Stimulated activated naive CD8-positive, alpha-beta T cell treated with anti-CD3 and anti-CD28 coated beads, Interleukin-15, Interleukin-2, amounts not matched to agents 100 ng/mL and 50 ng/mL, for 24 hours (primary cell): ENCODE data around the gene CITED4.

ENCODE experiments used
- H3K27ac Mint-ChIP-seq: one replicate; pipeline ENCODE4 v1.8.0; 2021; ENCODE audit warnings: mild to moderate bottlenecking, mixed read lengths
- H3K27me3 Mint-ChIP-seq: one replicate; pipeline ENCODE4 v1.8.0; 2021; ENCODE audit warnings: mixed read lengths
- H3K36me3 Mint-ChIP-seq: one replicate; pipeline ENCODE4 v1.8.0; 2021; ENCODE audit warnings: low read depth, mixed read lengths
- H3K4me1 Mint-ChIP-seq: one replicate; pipeline ENCODE4 v1.8.0; 2021; ENCODE audit warnings: low read depth, mixed read lengths
- H3K4me3 Mint-ChIP-seq: one replicate; pipeline ENCODE4 v1.8.0; 2021; ENCODE audit warnings: mild to moderate bottlenecking, mixed read lengths
- H3K9me3 Mint-ChIP-seq: one replicate; pipeline ENCODE4 v1.8.0; 2021; ENCODE audit warnings: mixed read lengths

CITED4 gene

GRCh38 chr1:40873863-40874472, 11.8 kb upstream of the CITED4 start:
- Mint-ChIP-seq H3K27me3 (no peaks in the 10 kb centered on the region), H3K9me3 (peaks cover 4% of the 10 kb centered on the region), H3K4me3 (no peak overlapping the region), H3K27ac (no peak overlapping the region), H3K4me1 (peaks cover 30% of the 10 kb centered on the region), H3K36me3 (peaks cover 4% of the 10 kb centered on the region)

- Mint-ChIP-seq H3K27me3 (no peaks in the 10 kb centered on the region), H3K9me3 (peaks cover 4% of the 10 kb centered on the region), H3K36me3 (peaks cover 4% of the 10 kb centered on the region), H3K27ac (peak overlapping the region; percentile 32), H3K4me1 (peaks cover 23% of the 10 kb centered on the region), H3K4me3 (no peak overlapping the region)
These were observed 10.1 kb upstream of the CITED4 start for GRCh38 chr1:40872276-40872675.

GRCh38 chr1:40870135-40870728, 8.1 kb upstream of the CITED4 start:
- no peak overlapping the region for H3K4me3 Mint-ChIP-seq

GRCh38 chr1:40868051-40868723, 6.0 kb upstream of the CITED4 start:
- no peak overlapping the region for H3K27ac Mint-ChIP-seq
- no peaks in the 10 kb centered on the region for H3K36me3 Mint-ChIP-seq

More at GRCh38 chr1:40870135-40870728, 8.1 kb upstream of the CITED4 start:
- peaks cover 4% of the 10 kb centered on the region for H3K4me1 Mint-ChIP-seq
- H3K27me3 Mint-ChIP-seq = no peaks in the 10 kb centered on the region
- no peak overlapping the region for H3K27ac Mint-ChIP-seq
- no peaks in the 10 kb centered on the region for H3K9me3 Mint-ChIP-seq
- no peaks in the 10 kb centered on the region for H3K36me3 Mint-ChIP-seq

GRCh38 chr1:40861224-40862003, 749 bp downstream of the CITED4 start:
- H3K36me3 Mint-ChIP-seq = no peaks in the 10 kb centered on the region
- H3K4me3 Mint-ChIP-seq = peak overlapping the region; percentile 78
- H3K4me1 Mint-ChIP-seq = peaks cover 16% of the 10 kb centered on the region
- H3K9me3 Mint-ChIP-seq = no peaks in the 10 kb centered on the region
- H3K27me3 Mint-ChIP-seq = peaks cover 17% of the 10 kb centered on the region
- peak overlapping the region; percentile 77 for H3K27ac Mint-ChIP-seq

More at GRCh38 chr1:40868051-40868723, 6.0 kb upstream of the CITED4 start:
- Mint-ChIP-seq H3K4me3 (no peak overlapping the region), H3K27me3 (no peaks in the 10 kb centered on the region), H3K4me1 (no peaks in the 10 kb centered on the region), H3K9me3 (no peaks in the 10 kb centered on the region)

- Mint-ChIP-seq H3K4me3 (peak overlapping the region; percentile 78), H3K4me1 (peaks cover 16% of the 10 kb centered on the region), H3K27me3 (peaks cover 17% of the 10 kb centered on the region), H3K36me3 (no peaks in the 10 kb centered on the region), H3K9me3 (no peaks in the 10 kb centered on the region), H3K27ac (peak overlapping the region; percentile 77)
These were observed 1.4 kb downstream of the CITED4 start for GRCh38 chr1:40860706-40861223.

GRCh38 chr1:40858856-40859416, 3.2 kb downstream of the CITED4 start:
- Mint-ChIP-seq H3K4me1 (peaks cover 16% of the 10 kb centered on the region), H3K4me3 (no peak overlapping the region), H3K27me3 (peaks cover 17% of the 10 kb centered on the region), H3K27ac (no peak overlapping the region), H3K36me3 (no peaks in the 10 kb centered on the region), H3K9me3 (no peaks in the 10 kb centered on the region)

- Mint-ChIP-seq H3K27ac (no peak overlapping the region), H3K9me3 (no peaks in the 10 kb centered on the region), H3K36me3 (no peaks in the 10 kb centered on the region), H3K4me1 (peaks cover 14% of the 10 kb centered on the region), H3K27me3 (peaks cover 17% of the 10 kb centered on the region), H3K4me3 (no peak overlapping the region)
These were observed 4.4 kb downstream of the CITED4 start for GRCh38 chr1:40857737-40858136.

- Mint-ChIP-seq H3K27ac (no peak overlapping the region), H3K36me3 (no peaks in the 10 kb centered on the region), H3K4me1 (peaks cover 9% of the 10 kb centered on the region), H3K4me3 (no peak overlapping the region), H3K27me3 (peaks cover 17% of the 10 kb centered on the region), H3K9me3 (no peaks in the 10 kb centered on the region)
These were observed 5.4 kb downstream of the CITED4 start for GRCh38 chr1:40856656-40857302.

- Mint-ChIP-seq H3K9me3 (no peaks in the 10 kb centered on the region), H3K27me3 (peaks cover 17% of the 10 kb centered on the region), H3K4me1 (peaks cover 9% of the 10 kb centered on the region), H3K36me3 (no peaks in the 10 kb centered on the region), H3K4me3 (no peak overlapping the region), H3K27ac (no peak overlapping the region)
These were observed 6.0 kb downstream of the CITED4 start for GRCh38 chr1:40856116-40856515.

GRCh38 chr1:40855513-40855912, 6.7 kb downstream of the CITED4 start:
- Mint-ChIP-seq H3K27ac (no peak overlapping the region), H3K9me3 (no peaks in the 10 kb centered on the region), H3K36me3 (no peaks in the 10 kb centered on the region), H3K27me3 (peaks cover 12% of the 10 kb centered on the region), H3K4me3 (no peak overlapping the region), H3K4me1 (peaks cover 4% of the 10 kb centered on the region)

GRCh38 chr1:40853885-40854170, 8.3 kb downstream of the CITED4 start:
- Mint-ChIP-seq H3K4me1 (peaks cover 9% of the 10 kb centered on the region), H3K27me3 (no peaks in the 10 kb centered on the region), H3K36me3 (no peaks in the 10 kb centered on the region), H3K9me3 (no peaks in the 10 kb centered on the region), H3K4me3 (no peak overlapping the region), H3K27ac (no peak overlapping the region)

- H3K4me1 Mint-ChIP-seq = peaks cover 9% of the 10 kb centered on the region
These were observed 8.9 kb downstream of the CITED4 start for GRCh38 chr1:40853113-40853884.

GRCh38 chr1:40851643-40852042, 10.5 kb downstream of the CITED4 start:
- Mint-ChIP-seq H3K9me3 (no peaks in the 10 kb centered on the region), H3K27ac (no peak overlapping the region), H3K27me3 (no peaks in the 10 kb centered on the region), H3K36me3 (no peaks in the 10 kb centered on the region), H3K4me3 (no peak overlapping the region), H3K4me1 (peaks cover 9% of the 10 kb centered on the region)

More at GRCh38 chr1:40853113-40853884, 8.9 kb downstream of the CITED4 start:
- no peak overlapping the region for H3K27ac Mint-ChIP-seq
- H3K4me3 Mint-ChIP-seq = no peak overlapping the region
- H3K27me3 Mint-ChIP-seq = no peaks in the 10 kb centered on the region
- H3K9me3 Mint-ChIP-seq = no peaks in the 10 kb centered on the region
- H3K36me3 Mint-ChIP-seq = no peaks in the 10 kb centered on the region
